Stimulated activated CD8-positive, alpha-beta memory T cell treated with anti-CD3 and anti-CD28 coated beads, Interleukin-4, amount 100 ng/mL, for 4 hours (primary cell): ENCODE data around the gene FOXN3.
"Not testable (repeated sequence)": the region's sequence is repeated elsewhere in the genome, so short reads cannot be mapped to it uniquely, and the experiment has no call there.

Experiments used
- DNase-seq, 2 donors: peaks; one replicate each; pipeline ENCODE4 v3.0.0-alpha.2; 2020; ENCODE audit warnings: low read depth in 2 of 2, low spot score in 1 of 2

Gene FOXN3

GRCh38 chr14:89167705-89168104 is 249.3 kb downstream of the FOXN3 start:
- no peak for DNase-seq

DNA sequence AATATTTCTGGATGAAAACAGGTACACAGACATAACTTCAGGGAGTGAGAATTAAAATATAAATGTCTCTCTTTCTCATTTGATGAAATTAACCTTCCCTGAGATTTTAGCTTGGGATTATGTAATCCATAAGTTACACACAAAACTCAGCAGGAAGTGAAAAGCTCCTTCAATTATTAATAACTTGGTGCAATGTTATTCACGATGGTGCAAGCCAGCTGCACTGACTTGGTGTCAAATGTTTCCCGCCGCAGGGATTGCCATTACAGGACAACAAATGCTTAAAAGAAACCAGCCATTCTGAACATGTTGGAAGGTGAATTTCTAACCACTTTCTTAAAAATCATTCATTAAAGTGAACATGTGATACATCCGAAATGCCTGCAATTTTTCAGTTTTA is 250.4 kb downstream of the FOXN3 start:
- no peak for DNase-seq

DNA sequence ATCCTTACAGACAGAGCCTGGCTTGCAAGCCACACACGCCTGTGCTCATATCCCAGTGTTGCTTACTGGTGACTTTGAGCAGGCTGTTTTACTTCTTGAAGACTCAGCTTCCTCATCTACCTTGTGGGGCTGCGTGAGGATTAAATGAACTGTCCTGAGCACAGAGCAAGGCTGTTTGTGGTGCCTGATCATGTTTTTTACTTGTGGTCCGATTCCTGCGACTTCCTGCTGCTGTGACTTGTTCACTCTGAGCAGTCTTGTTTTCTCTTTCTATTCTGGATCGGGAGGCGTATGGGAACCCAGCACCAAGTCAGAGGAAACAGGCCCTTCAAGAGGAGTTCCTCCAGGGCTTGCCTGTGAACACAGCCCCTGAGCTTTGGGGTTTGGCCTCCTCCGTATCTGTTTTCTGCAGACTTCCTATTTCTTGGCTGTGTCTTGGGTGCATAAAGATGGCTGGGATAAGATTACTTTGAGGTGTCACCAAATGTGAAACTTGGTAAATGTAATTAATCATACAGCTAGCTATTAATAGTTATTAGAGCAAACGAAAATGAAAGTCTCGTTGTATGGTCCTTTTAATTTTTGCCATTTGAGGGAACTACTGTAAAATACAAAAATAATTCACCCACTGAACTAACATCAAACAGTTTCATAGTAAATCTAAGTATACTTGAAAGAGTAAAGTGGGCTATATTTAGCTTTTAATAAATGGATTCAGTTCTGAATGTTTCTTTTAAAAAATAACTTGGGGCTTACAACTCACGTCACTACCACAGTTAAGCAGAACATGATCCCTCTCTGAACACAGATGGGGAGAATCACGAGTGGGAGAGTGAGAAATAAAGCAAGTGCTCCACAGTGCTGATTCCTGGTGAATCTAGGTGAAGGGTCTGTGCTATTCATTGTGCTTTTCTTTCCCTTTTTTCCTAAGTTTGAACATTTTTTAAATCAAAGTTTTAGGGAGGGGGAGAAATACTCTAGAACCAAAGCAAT is 251.5 kb downstream of the FOXN3 start:
- no peak for DNase-seq

DNA sequence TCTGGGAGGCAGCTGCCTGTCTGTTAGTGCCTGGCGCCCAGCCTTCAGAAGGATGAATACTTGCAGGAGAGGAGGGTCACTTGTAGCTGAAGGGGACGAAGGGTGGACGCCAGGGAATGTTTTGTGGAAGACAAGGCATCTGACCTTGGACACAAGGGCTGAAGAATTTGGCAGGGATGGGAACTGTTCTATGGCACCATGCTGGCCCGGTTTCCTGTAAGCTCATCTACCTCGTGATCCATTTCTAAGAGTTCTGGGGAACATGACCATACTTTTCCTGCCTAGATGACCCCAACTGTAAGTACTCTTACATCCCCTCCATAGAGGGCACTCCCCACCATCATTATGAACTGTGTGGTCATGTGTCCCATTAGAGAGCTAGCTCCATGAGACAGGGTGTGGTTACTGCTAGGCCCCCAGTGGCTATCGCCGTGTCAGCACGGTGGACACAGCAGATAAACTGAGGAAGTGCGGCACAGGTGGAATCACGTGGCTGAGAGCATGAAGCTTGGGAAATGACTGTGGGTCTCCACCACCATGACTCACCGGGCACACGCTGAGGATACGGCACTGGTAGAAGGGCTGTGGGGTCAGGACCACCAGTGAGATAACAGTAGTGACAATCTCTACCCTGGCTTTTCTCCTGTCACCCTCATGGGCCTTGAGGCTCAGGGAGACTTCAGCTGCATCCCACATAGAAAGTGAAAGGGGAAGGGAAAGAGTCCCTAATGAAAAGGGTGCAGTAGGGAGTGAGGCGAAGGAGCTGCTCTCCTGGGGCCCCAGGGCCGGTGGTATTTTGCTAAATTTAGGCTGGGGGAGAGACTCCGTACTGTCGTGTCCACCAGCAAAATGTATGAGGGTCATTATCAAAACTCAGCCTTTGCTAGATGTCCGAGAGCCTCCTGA is 252.6 kb downstream of the FOXN3 start:
- DNase-seq = no peak

- no peak for DNase-seq
Observed at GRCh38 chr14:89163031-89163636, 253.9 kb downstream of the FOXN3 start.

DNA sequence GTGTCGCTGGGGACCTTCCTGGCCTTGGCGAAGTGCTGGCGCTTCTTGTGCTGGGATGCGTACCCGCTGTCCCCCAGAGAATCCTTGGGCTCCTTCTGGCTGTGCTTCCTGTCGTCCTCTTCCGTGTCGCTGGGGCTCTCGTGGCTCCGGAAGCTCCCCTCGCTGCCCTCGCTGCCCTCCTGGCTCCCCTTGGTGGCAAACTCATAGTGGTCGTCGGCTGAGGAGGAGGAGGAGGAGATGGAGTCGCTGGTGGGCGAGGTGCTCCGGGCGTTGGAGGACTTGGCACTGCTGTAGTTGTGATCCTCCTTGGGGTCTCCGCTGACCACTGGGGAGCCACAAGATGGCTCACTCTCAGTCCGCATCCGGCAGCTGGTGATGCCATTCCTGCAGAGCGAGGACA is 254.4 kb downstream of the FOXN3 start:
- no peak for DNase-seq

GRCh38 chr14:89160437-89160836 is 256.6 kb downstream of the FOXN3 start:
- DNase-seq = no peak

DNA sequence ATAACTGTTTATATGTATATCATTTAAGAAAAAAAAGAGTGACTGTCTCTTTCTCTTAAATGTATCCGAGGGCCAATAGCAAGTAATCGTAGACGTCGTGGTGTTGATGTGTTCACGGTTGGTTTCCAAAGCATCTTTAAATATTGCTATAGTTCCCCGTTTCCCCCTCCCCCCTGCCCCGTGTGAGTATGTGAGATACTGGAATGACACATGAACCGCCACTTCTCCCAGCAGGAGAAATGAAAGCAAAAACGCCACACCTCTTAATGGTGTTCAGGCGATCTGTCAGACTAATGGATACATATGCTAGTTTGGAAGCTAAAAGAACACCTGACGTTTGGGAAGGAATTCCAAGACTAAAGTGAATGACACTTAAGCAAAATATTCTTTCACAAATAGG is 258.3 kb downstream of the FOXN3 start:
- DNase-seq = no peak

DNA sequence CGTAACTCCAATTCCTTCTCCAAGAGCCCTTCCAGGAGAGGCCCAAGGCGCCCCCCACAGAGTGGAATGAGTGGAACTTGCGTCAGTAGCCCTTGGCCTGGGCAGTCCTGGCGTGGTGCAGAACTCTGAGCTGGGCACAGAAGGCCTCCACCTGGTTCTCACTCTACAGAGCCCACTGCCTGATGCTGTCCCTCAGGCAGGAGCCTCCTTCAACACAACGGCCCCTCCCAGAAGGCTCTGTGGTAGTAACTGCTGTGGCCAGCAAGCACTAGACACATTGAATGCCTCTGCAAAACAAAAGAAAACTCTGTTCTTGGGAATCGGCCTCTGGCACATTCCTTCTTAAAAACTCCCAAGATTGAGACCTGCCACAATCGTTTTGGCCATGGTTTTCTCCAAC is 258.9 kb downstream of the FOXN3 start:
- DNase-seq = not testable (repeated sequence)

GRCh38 chr14:89155491-89155890 is 261.5 kb downstream of the FOXN3 start:
- DNase-seq = no peak

- not testable (repeated sequence) for DNase-seq
Observed at GRCh38 chr14:89151693-89152092, 265.3 kb downstream of the FOXN3 start.

GRCh38 chr14:89146274-89146673 is 270.8 kb downstream of the FOXN3 start:
- DNase-seq = no peak

DNA sequence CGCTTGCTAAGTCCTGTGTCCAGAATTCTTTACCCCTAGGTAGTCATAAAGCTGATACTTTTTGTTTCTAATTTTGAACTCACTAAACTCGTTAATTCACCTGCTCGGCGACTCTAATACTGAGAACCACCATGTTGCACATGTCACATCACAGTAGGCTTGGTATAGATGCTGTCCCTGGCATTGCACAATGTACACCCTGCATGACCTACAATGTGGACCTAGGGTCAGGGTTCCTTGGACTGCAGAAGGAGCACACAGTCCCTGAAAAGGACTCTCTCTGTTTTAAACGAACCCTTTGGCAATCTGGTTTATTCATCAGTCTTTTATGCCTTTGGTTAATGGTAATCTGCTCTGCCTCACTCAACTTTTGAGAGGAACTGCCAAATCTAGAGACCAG is 272.4 kb downstream of the FOXN3 start:
- no peak for DNase-seq

- no peak for DNase-seq
Observed at GRCh38 chr14:89144066-89144465, 273.0 kb downstream of the FOXN3 start.

GRCh38 chr14:89143595-89143994 is 273.4 kb downstream of the FOXN3 start:
- DNase-seq = no peak

GRCh38 chr14:89142366-89142765 is 274.7 kb downstream of the FOXN3 start:
- no peak for DNase-seq

- DNase-seq = no peak
Observed at GRCh38 chr14:89141862-89142261, 275.2 kb downstream of the FOXN3 start.

DNA sequence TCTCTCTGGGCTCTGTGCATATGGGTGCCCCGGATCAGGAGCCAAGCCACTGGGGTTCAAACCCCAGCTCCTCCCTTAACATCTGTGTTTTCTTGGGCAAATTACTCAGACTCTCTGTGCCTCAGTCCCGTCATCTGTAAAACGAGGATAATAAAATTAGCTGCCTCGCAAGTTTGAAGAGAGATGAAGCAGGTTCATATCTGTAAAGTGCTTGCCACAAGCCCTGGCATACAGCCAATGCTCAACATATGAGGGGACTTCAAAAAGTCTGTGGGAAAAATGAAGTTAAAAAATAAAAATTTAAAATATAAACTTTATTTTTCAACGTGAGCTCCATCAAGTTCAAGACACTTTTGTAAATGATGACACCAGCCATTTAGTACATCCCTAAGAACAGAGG is 276.7 kb downstream of the FOXN3 start:
- no peak for DNase-seq

GRCh38 chr14:89139404-89140247 is 277.4 kb downstream of the FOXN3 start:
- no peak for DNase-seq

- DNase-seq = no peak
Observed at GRCh38 chr14:89138846-89139245, 278.2 kb downstream of the FOXN3 start.
